HG02763 (cell line): ENCODE results near the gene TSHZ3.

Experiments
- ATAC-seq: cut with Tn5 transposase; IDR thresholded peaks from one replicate; pipeline ENCODE4 v1.9.1; 2021; ENCODE audit warnings: mild to moderate bottlenecking, moderate library complexity; ENCODE audit not compliant: unreplicated experiment

The TSHZ3 gene

DNA sequence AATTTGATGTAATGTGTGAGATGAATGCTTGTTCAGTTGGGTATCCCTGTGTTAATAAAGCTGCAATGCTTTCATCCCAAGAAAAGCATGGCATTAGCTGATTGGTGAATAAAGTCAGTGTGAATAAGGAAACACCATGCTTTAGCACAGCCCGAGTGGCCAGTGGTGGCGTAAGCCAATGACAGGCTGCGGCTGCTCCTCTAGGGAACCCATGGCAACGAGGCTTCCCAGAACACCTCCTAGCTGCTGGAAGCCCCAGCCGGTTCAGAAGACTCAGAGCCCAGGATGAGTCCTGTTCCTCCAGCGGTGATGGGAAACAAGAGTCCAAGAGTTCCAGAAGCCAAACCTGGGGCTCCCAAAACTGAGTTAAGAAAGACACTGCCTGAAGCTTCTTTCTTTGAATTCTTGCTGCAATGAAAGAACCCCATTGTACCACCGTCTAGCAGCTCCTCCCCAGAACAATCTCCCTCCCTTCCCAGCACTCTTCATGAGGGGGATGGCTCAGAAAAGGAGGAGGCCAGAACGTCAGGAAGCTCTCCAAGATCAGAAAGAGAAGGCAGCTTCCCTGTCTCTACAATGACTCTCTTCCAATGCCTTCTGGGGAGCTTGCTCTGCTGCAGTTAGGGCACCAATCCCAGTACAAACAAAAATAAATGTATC is 58.2 kb downstream of the TSHZ3 start:
- ATAC-seq: no peak

DNA sequence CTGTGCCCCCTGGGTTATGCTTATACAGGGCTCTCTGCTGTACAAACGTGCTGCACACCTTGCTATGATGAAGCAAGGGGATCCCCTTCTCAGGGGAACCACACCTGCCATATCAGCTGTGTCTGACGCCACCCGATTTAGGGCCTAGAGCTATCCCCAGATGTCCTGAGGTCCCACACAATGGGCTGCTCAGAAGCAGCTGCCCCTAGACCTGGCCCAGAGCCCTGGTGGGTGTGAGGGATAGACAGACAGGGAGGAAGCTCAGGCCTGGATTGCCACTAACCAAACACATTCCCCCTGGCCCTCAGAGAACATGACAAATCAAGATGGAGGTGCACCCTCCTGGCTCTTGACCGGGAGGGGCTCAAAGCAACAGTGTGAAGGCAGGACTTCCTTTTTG is 59.3 kb downstream of the TSHZ3 start:
- no peak for ATAC-seq

DNA sequence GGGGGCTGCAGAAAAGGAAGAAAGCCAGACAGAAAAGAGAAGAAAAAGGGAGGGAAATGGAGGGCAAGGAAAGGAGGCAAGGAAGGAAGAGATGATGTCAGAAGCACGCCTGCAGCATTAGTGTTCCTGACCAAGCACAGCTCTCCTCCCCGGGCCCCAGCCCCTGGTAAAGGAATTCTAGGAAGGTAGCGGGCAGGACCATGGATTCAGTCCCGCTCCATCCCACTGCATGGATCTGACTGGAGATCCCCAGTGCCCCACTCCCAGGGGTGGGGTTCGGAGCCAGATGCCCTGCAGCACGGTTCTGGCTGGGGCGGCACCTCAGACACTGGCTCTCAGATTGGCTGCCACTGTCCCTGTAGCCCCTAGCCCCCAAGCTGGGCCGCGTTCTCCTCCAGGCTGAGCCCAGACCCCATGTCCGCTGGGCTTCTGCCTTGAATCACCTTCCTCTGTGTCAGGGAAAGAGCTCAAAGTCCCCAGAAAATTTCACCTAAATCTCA is 59.8 kb downstream of the TSHZ3 start:
- ATAC-seq: no peak

DNA sequence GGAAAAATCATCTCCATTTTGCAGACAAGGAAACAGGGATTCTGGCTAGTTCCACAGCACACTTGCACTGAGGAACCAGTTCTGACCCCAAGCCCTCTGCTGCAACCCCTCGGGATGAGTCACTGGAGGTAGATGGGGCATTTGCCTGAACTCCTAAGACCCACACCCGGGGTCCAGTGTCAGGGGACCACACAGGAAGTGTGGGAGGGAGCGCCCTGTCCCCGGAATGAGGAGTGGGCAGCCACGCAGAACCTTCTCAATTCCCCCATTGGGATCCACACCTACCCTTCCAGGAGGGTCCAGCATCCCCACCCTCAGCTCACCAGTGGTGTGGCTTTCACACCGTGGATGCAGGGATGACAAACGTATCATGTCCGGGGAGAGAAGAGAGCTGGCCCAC is 62.7 kb downstream of the TSHZ3 start:
- ATAC-seq: no peak

DNA sequence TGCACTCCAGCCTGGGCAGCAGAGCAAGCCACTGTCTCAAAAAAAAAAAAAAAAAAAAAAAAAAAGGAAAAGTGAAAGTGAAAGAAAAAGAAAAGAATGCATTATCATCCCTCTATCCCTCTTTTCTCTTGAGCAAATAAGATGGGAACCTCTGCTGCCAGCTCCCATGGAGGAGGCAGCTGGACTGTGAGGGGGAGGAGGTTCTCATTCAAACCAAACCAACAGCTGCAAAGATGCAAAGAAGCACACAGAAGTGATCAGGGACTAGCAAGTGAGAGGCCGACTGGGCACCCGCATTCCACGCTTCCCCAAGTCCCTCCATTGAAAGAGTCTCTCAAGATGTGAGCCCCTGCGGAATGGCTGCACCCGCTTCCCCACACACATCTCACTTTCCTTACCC is 63.5 kb downstream of the TSHZ3 start:
- ATAC-seq: no peak

DNA sequence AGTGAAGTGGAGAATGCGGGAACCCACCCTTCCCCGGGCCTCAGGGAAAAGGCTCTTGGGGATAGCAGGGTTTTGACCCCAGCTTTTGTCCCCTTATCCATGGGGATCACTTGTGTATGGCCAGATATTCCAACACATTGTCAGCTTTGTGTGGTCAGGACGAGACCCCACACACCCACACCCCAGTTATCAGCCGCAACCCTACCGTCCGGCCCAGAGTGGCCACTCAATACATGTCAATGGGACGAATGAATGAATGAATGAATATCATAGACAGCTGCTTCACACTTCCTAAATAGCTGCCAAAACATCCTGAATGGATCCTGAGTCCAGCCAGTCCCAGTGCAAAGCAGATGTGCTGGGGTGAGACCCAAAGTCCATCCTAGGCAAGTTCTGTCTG is 64.6 kb downstream of the TSHZ3 start:
- no peak for ATAC-seq

DNA sequence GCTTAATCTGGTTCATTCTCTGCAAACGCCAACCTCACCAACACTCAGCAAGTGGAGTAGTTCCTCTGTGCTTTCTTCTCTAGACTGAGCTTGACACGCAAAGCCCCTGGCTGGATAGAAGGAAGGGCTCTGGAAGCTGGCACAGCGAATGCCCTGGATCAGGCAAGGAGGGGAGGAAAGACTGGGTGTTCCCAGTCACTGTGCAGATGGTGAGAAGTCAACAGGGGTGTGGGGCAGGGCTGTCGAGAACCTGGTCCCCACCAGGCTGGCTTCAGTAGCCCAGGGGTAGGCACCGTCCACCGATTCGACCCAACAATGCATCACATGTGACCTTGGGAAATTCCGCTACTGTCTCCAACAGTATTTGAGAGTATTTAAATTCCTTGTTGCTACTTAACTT is 65.5 kb downstream of the TSHZ3 start:
- ATAC-seq: no peak

DNA sequence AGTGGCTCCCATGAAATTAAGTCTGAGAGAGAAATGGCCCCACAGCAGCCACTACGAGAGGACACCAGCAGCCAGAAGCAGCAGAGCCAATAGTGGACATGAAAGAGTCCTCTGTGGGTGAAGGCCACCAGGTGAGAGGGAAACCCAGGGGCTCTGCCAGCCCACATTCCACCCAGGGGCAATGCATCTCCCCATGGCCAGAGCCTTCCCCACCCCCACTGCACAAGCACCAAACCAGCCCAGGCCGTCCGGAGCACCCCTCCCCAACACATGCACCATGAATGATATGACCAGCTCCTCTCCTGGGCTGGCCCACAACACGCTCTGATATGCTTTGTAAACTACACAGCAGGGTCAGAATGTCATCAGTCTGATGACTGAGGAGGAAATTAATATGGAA is 66.9 kb downstream of the TSHZ3 start:
- ATAC-seq: no peak

DNA sequence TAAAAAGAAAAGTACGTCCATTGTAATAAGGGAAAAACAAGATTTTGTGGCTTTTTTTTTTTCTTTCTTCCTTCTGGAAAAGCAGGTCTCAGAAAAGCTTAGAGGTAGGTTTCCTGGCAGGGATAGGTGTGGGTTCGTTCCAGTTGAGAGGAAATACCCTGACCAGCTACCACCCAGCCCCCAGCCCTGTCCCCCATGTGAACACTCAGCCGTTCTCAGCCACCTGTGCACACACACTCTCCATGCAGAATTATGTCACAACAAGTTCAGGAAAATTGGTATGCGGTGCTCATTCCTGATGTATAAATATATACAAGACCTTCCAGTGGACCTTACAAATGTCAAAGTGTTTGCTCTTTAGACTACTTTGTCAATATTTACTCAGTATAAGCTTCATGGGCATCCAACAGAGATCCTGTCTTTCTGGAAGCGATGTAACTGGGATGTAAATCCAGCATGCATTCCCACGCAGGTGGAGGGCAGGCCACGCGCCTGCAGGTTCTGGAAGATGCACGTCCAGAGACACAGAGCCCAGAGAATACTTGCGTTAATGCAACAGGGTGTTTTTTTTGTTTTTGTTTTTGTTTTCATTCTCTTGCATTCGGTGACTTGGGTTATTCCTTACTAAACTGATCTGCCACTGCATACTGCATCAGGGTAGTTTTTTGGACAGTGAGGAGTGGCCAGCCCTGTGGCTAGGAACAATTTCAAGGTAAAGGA is 68.8 kb downstream of the TSHZ3 start:
- ATAC-seq: no peak

DNA sequence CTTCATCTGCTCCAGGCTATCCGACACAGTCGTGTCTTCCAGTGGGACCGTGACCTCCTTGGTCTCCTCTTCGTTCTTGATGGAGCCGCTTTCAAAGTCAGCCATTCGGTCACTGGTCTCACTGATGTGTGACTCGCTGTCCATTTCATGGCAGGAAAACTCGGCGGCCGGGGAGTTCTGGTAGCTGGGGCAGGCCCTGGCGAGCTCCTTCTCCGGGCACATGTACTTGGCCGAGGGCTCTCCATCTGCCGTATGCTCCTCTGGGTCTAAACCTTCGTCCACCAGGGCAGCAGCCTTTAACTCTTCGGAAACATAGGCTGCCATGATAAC is 69.8 kb downstream of the TSHZ3 start:
- ATAC-seq: no peak

DNA sequence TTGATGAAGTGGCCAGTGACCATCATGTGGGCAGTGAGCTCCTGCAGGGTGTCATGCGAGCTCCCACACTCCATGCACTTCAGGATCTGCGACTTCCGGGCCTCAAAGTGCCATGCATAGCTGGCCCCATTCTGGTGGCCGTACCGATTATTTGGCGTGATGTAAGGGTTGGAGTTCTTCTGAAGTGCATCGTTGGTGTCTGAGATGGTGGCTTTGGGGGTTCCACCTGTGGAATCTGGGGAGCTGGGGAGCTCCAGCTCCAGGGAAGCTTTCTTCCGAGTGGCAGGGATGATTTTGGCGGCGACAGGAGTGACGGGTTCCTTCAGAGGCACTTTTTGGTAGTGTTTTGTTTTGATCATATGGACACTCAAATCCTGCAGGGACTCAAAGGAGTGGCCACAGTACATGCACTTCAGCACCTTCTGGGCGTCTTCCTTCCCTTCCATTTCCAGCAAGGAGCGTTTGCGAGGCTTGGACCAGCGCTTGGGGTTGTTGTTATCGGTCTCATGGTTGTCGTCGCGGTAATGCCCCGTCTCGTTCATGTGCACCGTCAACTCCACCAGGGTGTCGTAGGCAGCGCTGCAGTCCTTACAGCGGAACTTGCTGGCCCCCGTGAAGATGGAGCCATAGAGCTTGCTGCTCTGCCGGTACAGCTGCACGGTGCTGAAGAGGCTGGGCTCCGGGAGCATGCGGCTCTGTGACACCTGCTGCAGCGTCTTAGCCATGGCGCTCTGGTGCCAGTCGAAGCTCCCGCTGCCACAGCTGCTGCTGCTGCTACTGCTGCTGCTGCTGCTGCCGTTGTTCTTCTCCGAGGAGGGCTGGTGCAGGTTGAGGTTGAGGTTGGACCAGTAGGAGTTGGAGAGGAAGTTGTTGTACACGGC is 70.4 kb downstream of the TSHZ3 start:
- no peak for ATAC-seq

DNA sequence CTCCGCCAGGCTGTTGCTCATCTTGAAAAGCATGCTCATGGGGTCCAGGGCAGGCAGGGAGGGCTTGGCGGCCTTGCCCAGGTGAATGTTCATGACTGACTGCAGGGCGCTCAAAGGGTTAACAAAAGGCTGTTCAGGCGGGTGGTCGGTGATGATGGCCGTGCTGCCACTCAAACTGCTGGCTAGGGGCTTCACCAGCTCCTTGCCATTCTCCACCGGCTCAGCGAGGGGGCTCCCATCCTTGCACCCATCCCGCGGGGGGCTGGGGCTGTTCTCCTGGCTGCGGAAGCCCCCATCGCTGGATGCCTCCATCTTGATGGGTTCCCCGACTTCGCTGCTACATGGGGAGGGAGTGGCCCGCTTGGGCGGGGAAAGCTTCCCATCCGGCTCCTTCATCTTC is 71.7 kb downstream of the TSHZ3 start:
- ATAC-seq: no peak

DNA sequence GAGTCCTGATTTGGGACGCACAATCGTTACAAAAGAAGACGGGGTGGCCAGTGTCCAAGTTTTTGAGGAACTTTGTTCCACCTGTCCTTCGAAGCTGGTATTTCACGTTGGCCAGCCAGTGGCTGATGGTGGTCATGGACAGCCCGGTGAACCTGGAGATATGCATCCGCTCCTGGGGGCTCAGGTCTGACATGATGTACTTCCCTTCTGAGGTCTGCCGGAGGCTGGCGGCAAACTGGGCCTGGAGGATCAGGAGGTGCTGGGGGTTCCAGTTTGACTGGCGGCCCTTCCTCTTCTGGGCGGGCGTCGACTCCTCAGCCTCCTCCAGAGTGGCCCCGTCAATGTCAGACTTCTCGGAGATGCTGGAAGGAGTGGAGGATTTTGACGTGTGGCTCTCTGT is 72.4 kb downstream of the TSHZ3 start:
- no peak for ATAC-seq

DNA sequence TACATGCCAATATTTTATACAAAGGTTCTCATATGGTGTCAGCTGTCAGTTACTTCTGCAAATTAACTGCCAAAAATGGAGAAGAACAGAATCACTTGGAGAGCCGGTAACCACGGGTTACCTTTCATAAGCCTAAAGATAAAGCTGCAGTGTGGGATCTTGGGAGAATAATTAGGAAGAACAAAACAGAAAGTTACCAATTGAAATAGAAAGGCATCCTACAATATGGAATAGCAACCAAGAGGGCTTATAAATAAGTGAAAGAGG is 74.2 kb downstream of the TSHZ3 start:
- ATAC-seq: no peak

DNA sequence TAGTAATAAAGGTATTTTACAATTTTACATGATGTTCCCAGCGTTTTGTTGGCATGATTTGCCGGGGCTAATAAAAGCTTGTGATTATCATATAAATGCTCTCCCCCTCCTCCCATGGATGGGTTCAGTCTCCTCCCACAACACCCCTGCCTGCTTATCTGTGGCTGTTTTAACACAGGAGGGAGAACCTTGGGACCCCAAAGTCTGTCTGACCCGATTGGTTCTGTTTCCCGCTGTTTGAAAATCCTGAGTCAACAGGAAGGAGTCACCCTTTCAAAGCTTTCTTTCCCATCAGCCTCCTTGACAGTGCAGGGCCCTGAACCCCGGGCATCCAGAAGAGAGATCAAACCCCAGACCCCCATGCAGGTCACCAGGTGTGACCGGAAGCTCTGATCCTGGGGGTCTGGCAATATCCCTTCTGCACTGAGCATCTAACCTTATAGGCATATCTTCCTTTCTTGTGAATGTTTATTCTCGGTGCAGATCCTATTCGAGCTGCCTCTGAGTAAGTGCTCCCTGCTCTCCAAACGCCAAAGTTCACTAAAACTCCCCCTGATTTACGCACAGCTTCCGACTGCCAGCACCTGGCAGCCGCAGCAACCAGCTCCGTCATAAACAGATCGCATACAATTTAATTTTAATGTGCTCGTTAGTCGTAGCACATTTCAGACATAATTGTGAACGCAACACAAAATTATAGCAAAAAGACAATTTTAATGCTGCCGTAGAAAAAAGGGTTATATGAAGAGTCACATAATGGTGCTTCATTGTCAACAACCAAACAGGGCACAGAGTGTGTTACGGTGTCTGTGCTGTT is 74.8 kb downstream of the TSHZ3 start:
- no peak for ATAC-seq

DNA sequence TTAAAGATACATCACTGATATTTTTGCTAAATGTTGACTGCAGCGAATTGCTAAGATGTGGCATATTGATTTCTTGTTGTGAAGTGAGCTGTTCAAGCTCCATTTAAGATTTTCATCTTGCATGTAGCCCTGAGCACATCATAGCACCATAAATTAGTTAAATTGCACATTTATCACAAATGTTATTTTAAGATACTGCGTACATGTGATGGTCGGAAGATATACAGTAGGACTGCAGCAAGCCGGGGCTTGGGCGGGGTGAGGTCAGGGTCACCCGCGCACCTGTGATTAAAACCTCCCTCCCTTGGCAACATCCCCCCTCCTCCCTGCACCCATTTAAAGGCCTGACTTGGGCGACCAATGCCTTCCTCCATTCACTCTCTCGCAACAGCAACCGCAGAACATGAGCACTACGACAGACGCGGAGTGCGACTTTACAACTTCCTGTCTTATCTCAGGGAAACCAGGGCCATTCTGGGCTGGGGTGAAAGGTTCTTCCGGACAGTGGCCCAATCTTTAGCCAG is 76.6 kb downstream of the TSHZ3 start:
- ATAC-seq: no peak

DNA sequence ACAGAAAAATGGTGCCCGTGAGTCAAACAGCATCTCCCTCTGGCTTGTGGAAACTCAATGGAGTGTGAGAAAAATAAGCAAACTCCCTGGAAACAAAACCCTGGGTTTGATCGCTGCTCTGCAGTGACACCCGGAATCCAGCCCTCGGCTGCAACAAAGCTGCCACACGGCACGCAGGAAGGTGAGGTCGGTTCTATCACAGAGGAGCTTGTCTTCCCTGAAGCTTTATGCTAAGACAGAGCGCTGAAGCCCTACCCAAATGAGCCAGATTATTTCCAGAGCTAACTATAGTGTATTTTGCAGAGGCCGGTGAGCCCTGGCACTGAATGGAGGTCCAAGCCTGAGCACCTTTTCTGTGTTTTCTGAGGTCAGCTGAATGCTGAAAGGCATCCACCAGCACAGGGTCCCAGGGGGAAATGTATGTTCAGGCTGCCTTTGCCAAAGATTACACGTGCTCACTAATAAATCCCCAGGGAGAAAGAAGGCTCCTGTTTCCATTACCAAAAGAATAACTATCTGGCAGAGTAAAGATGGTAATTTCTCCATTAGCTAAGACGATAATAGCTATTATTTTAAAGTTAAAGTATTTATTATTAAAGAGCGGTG is 77.8 kb downstream of the TSHZ3 start:
- no peak for ATAC-seq

DNA sequence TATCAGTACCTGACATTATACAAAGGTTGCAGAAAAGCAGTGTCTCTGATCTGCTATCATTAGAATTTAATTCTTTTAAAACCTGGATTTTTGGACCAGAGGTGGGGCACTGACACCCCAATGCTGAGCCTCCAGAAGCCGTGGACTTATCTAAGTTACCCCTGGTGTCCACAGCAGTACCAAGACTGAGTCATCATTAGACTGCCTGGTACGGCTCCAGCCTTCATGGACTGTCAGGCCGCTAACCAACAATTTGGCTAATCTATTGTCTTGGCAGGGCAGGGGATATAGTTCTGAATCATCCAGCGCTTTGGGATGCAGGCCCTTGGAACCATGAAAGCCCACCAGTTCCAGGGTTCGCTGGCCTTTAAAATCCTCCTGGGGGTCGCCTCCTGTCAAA is 78.3 kb downstream of the TSHZ3 start:
- ATAC-seq: no peak

DNA sequence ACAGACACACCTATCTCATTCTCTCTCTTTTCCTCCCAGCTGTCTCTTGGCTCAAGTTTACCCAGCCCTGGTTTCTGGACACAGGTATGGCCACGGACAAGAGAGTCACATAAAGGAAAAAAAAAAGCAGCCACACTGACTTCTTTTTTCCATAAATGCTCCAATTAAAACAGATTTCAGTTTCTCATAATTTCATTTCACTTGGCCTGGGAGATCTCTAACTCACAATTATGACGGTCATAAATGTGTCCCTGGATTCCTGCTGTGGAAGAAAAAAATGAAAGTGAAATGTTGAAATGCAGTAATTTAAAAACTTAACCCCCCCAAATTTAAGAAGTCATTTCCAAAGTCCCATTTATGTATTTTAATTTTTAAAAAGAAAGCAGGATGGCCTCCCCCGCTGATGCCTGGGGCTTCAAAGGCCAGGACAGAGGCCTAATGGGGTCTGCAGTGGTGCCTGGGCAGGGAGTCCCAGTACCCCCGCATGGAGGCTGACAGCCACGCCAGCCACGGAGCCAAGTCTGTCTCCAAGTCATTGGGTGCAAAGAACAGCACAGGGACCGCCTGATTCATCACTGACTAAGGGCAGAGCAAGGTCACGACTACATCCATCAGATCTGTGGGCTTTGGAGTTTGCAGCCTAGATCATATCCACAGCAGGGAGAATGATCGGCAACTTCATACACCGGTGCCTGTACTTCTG is 79.7 kb downstream of the TSHZ3 start:
- no peak for ATAC-seq

DNA sequence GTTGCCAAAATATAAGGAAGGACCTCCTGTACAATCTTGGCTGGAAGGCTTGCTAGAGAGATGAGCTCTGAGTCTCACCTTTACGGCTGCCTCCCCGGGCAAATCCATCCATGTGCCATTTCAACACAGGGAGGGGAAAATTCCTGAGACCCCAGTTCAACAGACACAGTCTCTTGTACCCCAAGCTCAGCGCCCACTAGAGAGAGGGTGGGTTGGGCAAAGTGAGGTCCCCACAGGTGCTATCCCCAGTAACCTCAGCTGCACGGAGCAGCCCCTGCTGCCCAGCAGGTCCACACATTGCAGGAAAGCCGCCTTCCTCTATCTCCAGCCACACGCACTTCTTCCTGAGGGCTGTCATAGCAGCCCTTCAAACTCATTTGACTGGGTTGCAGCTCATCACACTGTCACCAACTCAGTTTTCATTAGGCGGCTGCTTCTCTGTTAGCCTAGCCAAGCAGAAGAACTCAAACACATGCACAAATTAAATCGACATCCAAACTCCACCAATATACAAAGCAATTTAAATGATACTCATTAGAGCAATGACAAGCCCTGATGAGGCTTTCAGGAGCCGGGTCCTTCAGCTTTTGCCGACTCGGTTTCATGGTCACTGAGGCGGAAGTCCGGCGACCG is 80.4 kb downstream of the TSHZ3 start:
- ATAC-seq: no peak
